GM19035 (cell line): ENCODE measurements around the gene FHIT.
"Not testable (repeated sequence)": the region's sequence is repeated elsewhere in the genome, so short reads cannot be mapped to it uniquely, and the experiment has no call there.

ENCODE experiments used
- ATAC-seq: cut with Tn5 transposase; IDR thresholded peaks from one replicate; pipeline ENCODE4 v1.9.1; 2021; ENCODE audit not compliant: unreplicated experiment

Gene FHIT

DNA sequence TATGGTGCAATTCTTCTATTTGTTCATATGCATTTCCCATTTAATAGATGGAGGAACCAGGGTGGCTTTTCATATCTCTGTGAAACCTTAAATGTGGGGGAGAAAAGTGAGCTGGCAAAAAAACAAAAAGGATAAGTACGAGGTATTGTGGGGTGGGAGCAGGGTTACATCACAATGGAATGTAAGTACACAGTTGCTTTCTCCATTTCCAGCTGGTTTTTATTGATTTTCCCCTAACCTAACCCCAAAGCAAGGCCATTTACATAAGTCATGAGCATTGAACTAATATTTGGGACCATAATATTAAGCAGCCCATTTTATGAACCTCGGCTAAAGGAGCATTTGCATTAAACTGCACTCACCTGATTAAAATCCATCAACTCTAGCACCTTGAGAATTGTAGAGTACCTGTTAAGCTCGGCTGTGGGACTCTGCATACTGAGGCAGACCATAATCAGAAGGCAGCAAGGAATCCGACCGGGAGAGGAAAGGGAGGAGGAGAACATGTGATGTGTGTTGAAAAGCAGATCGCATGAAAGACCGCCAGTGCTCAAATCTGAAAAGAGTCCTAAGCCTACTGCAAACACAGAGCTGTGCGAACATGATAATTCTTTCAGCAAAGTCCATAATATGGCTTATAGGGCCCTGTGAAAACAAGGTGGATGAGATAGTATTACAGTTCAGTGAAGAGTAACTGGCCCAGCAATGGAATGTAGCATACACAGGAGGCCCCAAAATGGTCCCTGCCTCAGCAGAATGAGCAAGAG lies 513.4 kb downstream of the FHIT start:
- no peak for ATAC-seq

DNA sequence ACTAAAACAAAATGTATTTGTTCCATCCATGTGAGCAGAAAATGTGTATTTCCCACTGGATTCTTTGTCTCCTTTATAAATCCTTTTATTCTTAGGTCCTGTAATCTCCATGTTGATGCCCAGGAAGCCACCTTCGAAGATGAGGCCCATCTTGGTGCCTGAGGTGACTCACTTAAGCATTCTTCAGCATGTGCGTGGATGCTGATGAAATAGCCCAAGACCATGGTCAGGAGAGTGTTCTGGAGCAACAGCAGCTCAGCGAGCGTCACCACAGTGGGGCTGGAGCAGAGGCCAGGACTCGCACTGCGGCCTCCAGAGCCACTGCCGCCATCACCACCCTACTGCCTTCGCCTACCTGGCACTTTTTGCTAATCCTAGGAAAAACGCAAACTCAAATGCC lies 520.9 kb downstream of the FHIT start:
- no peak for ATAC-seq

GRCh38 chr3:60729056-60729455 lies 522.2 kb downstream of the FHIT start:
- no peak for ATAC-seq

DNA sequence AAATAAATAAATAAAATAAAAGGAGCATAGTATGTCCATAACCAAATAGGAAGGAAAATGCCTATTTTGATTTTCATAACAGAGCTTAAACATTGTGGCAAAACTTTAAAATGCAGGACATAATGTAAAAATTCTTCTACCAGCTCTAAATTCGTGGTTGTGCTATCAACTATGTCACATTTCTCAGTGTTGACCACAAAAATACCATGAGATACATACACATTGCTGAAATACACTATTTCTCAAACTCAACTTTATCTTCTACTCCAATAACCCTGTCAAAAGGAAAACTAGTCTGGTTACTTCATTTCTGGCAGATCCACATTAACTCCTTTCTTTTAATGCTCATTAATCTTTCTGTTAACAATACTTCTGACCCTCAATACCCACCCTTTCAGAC lies 523.2 kb downstream of the FHIT start:
- no peak for ATAC-seq

GRCh38 chr3:60720736-60721135 lies 530.5 kb downstream of the FHIT start:
- ATAC-seq = no peak

GRCh38 chr3:60716573-60716972 lies 534.7 kb downstream of the FHIT start:
- ATAC-seq = no peak

DNA sequence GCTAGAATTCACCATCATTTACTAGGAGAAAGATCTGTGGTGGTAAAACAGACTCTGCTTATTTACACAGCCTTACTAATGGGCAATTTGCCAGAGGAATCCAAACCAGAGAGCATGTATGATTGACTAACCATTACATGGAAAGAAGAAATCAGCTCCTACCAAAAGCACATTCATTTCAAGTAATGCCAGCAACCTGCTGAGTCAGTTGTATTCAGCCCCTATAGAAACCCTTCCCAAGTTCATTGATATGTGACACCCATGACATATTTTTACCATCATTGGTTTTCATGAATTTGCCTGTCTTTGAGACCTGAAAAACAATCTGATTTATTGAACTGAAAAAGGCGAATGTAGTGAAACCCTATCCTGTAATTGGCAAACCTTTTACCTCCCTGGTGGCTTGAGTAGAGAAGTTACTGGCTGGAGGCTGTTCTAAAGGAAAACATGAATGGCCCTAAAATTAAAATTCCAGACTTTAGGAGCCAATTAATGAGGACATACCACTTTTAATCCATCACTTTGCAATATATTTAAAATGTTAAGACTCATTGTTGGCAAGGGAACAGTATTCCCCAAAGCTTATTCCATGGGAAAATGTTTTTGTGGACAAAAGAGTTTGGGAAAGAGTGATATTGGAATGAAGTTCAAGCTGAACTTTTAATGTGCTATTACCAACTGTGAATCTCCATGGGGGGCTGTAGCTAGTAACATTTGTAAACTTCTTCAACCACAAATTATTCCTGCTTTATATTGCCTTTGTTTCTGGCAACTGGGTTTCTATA lies 542.9 kb downstream of the FHIT start:
- ATAC-seq = no peak

- no peak for ATAC-seq
Observed at GRCh38 chr3:60707452-60708020, 543.7 kb downstream of the FHIT start.

DNA sequence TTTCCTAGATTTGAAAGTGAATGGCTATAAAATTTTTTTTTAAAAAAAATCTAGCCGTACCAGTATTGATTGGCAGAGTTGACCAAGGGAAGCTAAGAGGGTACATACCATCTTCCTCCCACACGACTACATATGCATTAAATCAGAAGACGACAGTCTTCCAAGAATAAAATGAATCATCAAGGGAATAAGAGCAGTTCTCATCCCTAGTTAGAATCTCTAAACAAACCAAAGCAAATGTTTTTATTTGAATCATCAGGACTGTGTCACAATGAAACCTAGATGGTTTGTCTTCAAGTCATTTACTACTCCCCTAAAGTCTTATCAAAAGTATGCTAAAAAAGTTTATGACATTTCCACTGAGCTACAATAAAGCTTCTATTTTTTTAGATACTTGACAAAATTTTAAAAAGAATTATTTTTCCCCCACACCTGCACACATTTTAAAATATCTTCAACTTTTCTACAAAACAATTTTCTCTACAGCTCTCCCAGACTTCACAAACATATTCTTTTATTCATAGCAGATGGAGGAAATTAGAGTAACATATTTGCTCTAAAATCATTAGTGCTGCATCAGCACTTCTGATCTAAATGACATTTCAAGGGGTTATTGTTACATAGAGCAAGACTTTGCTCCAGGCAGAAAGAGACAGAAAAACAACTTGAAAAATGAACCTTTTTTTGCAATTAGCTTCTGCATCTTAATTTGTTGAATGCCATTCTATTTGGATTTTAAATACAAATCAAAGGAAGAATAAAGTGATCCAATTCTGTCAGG lies 547.1 kb downstream of the FHIT start:
- no peak for ATAC-seq

DNA sequence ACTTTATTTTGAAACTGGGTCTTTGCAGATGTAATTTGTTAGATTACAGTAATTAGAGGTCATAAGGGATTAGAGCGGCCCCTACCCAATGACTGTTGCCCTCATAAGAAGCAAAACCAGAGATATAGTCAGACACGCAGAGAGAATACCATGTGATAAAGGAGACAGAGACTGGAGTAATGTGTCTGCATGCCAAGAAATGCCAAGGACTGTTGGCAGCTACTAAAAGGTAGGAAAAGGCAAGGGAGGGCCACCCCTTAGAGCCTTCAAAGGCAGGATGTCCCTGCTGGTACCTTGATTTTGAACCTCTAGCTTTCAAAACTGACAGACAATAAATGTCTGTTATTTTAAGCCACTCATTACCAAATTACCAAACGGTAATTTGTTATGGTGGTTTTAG lies 548.2 kb downstream of the FHIT start:
- no peak for ATAC-seq

- no peak for ATAC-seq
Observed at GRCh38 chr3:60698117-60698516, 553.1 kb downstream of the FHIT start.

GRCh38 chr3:60697132-60697531 lies 554.1 kb downstream of the FHIT start:
- no peak for ATAC-seq

- ATAC-seq = no peak
Observed at GRCh38 chr3:60696428-60697125, 554.7 kb downstream of the FHIT start.

- ATAC-seq = no peak
Observed at GRCh38 chr3:60675424-60675823, 575.8 kb downstream of the FHIT start.

GRCh38 chr3:60674870-60675269 lies 576.4 kb downstream of the FHIT start:
- ATAC-seq = no peak

- no peak for ATAC-seq
Observed at GRCh38 chr3:60673123-60673522, 578.1 kb downstream of the FHIT start.

- not testable (repeated sequence) for ATAC-seq
Observed at GRCh38 chr3:60672337-60672736, 578.9 kb downstream of the FHIT start.

DNA sequence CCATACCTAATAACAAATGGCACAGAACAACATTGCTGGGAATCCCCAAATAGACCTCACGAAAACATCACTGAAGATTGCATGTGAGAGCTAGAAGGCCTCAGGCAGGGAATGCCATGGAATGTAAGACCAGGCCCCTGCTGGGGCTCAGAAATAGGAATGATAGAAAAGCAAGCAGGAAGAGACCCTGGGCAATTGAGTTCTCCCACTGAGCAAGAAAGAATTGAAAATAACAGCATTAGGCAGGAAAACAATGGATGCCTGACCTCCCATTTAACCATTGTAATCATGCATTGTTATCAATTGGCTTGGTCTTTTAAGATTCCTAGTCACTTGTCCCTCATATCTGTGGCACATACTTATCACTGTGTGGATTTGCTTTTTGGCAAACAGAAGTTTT lies 581.6 kb downstream of the FHIT start:
- no peak for ATAC-seq

DNA sequence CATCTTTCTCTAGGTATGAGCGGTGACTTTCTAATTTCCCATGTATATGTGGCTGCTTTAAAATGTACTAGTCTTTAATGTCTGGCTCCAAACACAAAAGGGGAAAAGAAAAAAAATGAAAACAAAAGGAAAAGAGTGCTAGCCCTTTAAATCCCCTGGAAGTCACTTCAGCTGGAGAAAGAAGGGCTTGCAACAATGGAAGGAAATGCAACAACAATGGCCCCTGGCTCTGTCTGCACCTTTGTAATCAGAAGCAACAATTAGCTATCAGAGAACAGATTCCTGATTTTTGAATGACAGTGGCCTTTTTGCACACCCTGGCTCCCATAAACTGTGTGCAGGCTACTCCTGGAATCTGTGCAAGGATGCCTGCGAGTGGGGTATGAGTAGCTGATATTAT lies 591.2 kb downstream of the FHIT start:
- no peak for ATAC-seq

DNA sequence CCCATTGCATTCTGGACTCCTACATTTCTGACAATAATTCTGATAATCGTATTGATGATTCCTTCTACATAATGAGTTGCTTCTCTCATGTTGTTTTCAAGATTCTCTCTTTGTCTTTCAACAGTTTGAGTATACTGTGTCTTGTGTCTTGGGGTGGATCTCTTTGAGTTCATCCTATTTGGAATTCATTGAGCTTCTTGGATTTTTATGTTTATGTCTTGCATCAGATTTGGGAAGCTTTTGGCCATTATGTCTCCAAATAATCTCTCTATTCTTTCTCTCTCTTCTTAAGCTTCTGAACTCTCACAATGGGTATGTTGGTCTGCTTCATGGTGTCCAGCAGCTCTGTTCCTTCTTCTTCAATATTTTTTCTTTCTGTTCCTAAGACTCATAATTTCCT lies 592.2 kb downstream of the FHIT start:
- no peak for ATAC-seq

GRCh38 chr3:60657972-60658371 lies 593.3 kb downstream of the FHIT start:
- peak; percentile 63 for ATAC-seq
